OCI-LY3 (cell line): Measurements from ENCODE around the gene STRADA.

Experiments
- H2AFZ ChIP-seq: fragments of 200-600, 300-600 bp; shearing (Covaris generic); 2 replicates; pipeline ENCODE4 v1.6.0; 2014; ENCODE audit warnings: antibody characterized with exemption, low read depth, low read length
- H3K27ac ChIP-seq: fragments of 200-600, 300-600 bp; sonication (generic); 2 replicates; pipeline ENCODE4 v1.5.1; 2014; ENCODE audit warnings: mild to moderate bottlenecking, low read length, moderate library complexity, mixed read lengths
- H3K27me3 ChIP-seq: fragments of 200-600, 300-600 bp; sonication (generic); 2 replicates; pipeline ENCODE4 v1.6.1; 2014; ENCODE audit warnings: low read depth, low read length, mixed read lengths
- H3K36me3 ChIP-seq: fragments of 200-600, 300-600 bp; sonication (generic); replicated peaks from 2 replicates; pipeline ENCODE3; 2014; ENCODE audit warnings: low read depth, low read length, mixed read lengths
- H3K4me1 ChIP-seq: fragments of 300-600, 200-600 bp; sonication (generic); 2 replicates; pipeline ENCODE4 v1.6.1; 2014; ENCODE audit warnings: low read length, mixed read lengths
- H3K4me2 ChIP-seq: fragments of 200-600, 300-600 bp; sonication (generic); 2 replicates; pipeline ENCODE4 v1.6.1; 2014; ENCODE audit warnings: low read length, mixed read lengths
- H3K4me3 ChIP-seq: fragments of 300-600, 200-600 bp; sonication (generic); 2 replicates; pipeline ENCODE4 v1.5.1; 2014; ENCODE audit warnings: antibody characterized with exemption, mild to moderate bottlenecking, low read length, moderate library complexity
- H3K79me2 ChIP-seq: fragments of 300-600, 200-600 bp; shearing (Covaris generic); 2 replicates; pipeline ENCODE4 v1.6.1; 2014; ENCODE audit warnings: mild to moderate bottlenecking, low read length, mixed read lengths
- H3K9ac ChIP-seq: fragments of 300-600, 200-600 bp; shearing (Covaris generic); 2 replicates; pipeline ENCODE4 v1.6.0; 2014; ENCODE audit warnings: mild to moderate bottlenecking, low read length, moderate library complexity
- H3K9me3 ChIP-seq: fragments of 200-600, 300-600 bp; shearing (Covaris generic); 2 replicates; pipeline ENCODE4 v1.6.1; 2014; ENCODE audit warnings: low read length, mixed read lengths; ENCODE audit not compliant: insufficient read depth
- H4K20me1 ChIP-seq: fragments of 200-600, 300-600 bp; sonication (generic); 2 replicates; pipeline ENCODE4 v1.6.1; 2016; ENCODE audit warnings: low read length, mixed read lengths; ENCODE audit not compliant: insufficient read depth
- EZH2phosphoT487 ChIP-seq: fragments of 200-600 bp; shearing (Covaris generic); IDR thresholded peaks from 2 replicates; pipeline ENCODE4 v1.6.1; 2018; ENCODE audit warnings: antibody characterized with exemption, mixed run types, low read depth
- TF ChIP-seq, protein P1 (sequence below): fragments of 200-600, 300-600 bp; sonication (generic); IDR thresholded peaks from 2 replicates; pipeline ENCODE4 v1.5.1; 2014; ENCODE audit warnings: antibody characterized with exemption, low read length, low read depth

The STRADA gene

DNA sequence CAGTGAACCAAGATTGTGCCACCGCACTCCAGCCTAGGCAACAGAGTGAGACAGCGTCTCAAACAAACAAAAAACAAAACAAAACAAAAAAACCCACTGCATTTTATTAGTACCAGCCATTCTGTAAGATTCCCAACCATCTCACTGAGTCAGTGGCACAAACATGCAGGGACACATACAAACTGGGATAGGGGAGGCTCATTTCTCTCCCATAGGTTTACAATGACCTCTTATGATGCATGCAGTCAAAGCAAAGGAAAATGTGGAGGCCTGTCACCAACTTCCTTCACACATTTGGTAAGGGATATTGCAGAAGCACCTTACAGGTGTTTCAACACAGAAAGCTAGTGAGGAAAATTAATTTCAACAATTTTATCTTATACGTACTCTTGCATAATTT, 12.4 kb upstream of the STRADA start:
- no peak overlapping the region for H3K4me2 ChIP-seq
- no peak for TF ChIP-seq EZH2phosphoT487
- TF ChIP-seq, protein P1, sequence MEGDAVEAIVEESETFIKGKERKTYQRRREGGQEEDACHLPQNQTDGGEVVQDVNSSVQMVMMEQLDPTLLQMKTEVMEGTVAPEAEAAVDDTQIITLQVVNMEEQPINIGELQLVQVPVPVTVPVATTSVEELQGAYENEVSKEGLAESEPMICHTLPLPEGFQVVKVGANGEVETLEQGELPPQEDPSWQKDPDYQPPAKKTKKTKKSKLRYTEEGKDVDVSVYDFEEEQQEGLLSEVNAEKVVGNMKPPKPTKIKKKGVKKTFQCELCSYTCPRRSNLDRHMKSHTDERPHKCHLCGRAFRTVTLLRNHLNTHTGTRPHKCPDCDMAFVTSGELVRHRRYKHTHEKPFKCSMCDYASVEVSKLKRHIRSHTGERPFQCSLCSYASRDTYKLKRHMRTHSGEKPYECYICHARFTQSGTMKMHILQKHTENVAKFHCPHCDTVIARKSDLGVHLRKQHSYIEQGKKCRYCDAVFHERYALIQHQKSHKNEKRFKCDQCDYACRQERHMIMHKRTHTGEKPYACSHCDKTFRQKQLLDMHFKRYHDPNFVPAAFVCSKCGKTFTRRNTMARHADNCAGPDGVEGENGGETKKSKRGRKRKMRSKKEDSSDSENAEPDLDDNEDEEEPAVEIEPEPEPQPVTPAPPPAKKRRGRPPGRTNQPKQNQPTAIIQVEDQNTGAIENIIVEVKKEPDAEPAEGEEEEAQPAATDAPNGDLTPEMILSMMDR: no peak
- H3K36me3 ChIP-seq: peaks cover 48% of the 10 kb centered on the region

DNA sequence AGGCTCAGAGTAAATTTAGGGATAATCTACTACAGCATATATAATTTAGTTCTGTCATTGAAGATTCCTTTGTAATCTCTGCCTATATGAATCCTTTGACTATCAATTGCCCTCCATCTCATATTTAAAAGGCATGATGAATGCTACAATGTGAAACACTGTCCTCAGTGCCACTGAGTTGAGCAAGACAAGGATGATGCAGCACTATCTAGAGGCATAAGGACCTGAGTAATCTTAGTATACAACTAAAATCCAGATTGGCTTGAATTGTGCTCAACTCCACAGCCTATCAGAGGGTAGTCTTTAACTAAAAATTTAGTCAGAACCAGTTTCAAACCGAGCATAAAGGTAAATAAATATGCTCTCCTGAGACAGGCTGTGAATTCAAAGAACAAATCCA, 11.6 kb upstream of the STRADA start:
- Histone ChIP-seq H3K4me2 (no peak overlapping the region), H3K36me3 (peaks cover 48% of the 10 kb centered on the region), H3K4me3 (no peak overlapping the region), H3K27ac (no peak overlapping the region), H3K4me1 (0 out of 2 replicates have a peak, but pooled peaks cover 3% of the 10 kb centered on the region), H3K9ac (no peak overlapping the region), H3K9me3 (no peaks in the 10 kb centered on the region), H4K20me1 (no peaks in the 10 kb centered on the region), H2AFZ (no peak overlapping the region), H3K79me2 (no peaks in the 10 kb centered on the region), H3K27me3 (no peaks in the 10 kb centered on the region)
- TF ChIP-seq EZH2phosphoT487: no peak
- TF ChIP-seq, protein P1: no peak

More for the DNA sequence above, 12.4 kb upstream of the STRADA start:
- H4K20me1 ChIP-seq: no peaks in the 10 kb centered on the region
- no peak overlapping the region for H3K9ac ChIP-seq
- H2AFZ ChIP-seq: no peak overlapping the region
- H3K79me2 ChIP-seq: no peaks in the 10 kb centered on the region
- no peaks in the 10 kb centered on the region for H3K9me3 ChIP-seq
- H3K27ac ChIP-seq: no peak overlapping the region
- H3K4me3 ChIP-seq: no peak overlapping the region
- 0 out of 2 replicates have a peak, but pooled peaks cover 3% of the 10 kb centered on the region for H3K4me1 ChIP-seq
- no peaks in the 10 kb centered on the region for H3K27me3 ChIP-seq

DNA sequence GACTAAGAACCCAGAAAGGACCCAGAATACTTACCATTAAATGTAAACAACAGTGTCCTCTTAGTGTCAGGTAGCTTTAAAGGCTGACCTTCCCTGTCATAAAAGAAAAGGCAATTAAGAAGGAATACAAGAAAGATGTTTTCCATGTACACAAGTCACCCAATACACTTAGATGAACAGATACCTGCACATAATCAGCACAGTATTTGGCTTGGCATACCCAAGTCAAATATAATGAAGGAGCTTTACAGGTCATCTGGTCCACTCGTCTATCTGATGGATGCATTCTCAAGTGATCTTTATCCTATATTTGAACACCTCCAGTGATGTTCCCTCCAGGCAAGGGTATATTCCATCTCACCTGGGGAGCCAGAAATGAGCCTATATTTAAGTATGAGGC, 11.1 kb upstream of the STRADA start:
- peaks cover 44% of the 10 kb centered on the region for H3K36me3 ChIP-seq

DNA sequence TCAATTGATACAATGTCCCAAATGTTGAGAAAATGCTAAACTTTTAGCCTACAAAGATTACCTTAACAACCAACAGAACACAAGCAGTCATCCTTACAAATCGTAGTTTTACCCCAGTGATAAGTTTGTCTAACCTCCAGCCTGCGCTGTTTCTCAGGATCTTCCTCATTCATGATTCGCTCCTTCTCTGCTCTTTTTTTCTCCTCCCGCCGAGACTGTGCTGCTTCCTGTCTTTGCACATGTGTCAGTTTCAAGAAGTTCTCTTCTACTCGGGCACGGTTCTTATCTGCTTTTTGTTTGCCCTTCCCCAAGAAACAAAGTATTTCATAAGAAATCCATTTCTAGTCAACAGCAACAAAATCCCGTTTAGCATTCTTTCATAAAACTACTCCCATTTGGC, 10.2 kb upstream of the STRADA start:
- no peak overlapping the region for H3K4me3 ChIP-seq
- no peaks in the 10 kb centered on the region for H3K79me2 ChIP-seq
- TF ChIP-seq EZH2phosphoT487: no peak
- TF ChIP-seq, protein P1: no peak
- H4K20me1 ChIP-seq: no peaks in the 10 kb centered on the region
- no peak overlapping the region for H3K9ac ChIP-seq
- H3K4me1 ChIP-seq: 0 out of 2 replicates have a peak, but pooled peaks cover 3% of the 10 kb centered on the region
- no peak overlapping the region for H3K27ac ChIP-seq
- no peaks in the 10 kb centered on the region for H3K27me3 ChIP-seq
- no peaks in the 10 kb centered on the region for H3K9me3 ChIP-seq
- peaks cover 43% of the 10 kb centered on the region for H3K36me3 ChIP-seq
- H3K4me2 ChIP-seq: no peak overlapping the region
- no peak overlapping the region for H2AFZ ChIP-seq

More for the DNA sequence above, 11.1 kb upstream of the STRADA start:
- Histone ChIP-seq H3K4me2 (no peak overlapping the region), H3K4me3 (no peak overlapping the region), H3K9ac (no peak overlapping the region), H3K9me3 (no peaks in the 10 kb centered on the region), H2AFZ (no peak overlapping the region), H3K79me2 (no peaks in the 10 kb centered on the region), H4K20me1 (no peaks in the 10 kb centered on the region), H3K27me3 (no peaks in the 10 kb centered on the region), H3K4me1 (0 out of 2 replicates have a peak, but pooled peaks cover 3% of the 10 kb centered on the region), H3K27ac (no peak overlapping the region)
- no peak for TF ChIP-seq EZH2phosphoT487
- TF ChIP-seq, protein P1: no peak
